ENCODE measurements around the gene TP73.
A peak's percentile ranks its signal among the peaks of the same experiment; 100 is the strongest.

The TP73 gene

GRCh38 chr1:3735027-3735681 is 82.8 kb downstream of the TP73 start:
- Mint-ChIP-seq H3K9me3 (no peaks in the 10 kb centered on the region), H3K27ac (no peak overlapping the region), H3K27me3 (ENCODE audit: low read depth) (no peaks in the 10 kb centered on the region), H3K4me3 (no peak overlapping the region), H3K4me1 (peaks cover 14% of the 10 kb centered on the region), H3K36me3 (ENCODE audit: low read depth) (peaks cover 5% of the 10 kb centered on the region)
- TF ChIP-seq CTCF (IDR thresholded peaks at IDR 0.05; ENCODE audit: unreplicated experiment in 3 of 3), result no peak

GRCh38 chr1:3735688-3736087 is 83.4 kb downstream of the TP73 start:
- Mint-ChIP-seq H3K27ac (peak overlapping the region in 1 of 3 experiments; percentile 30), H3K9me3 (no peaks in the 10 kb centered on the region), H3K27me3 (ENCODE audit: low read depth) (no peaks in the 10 kb centered on the region), H3K4me3 (no peak overlapping the region), H3K36me3 (ENCODE audit: low read depth) (peaks cover 5% of the 10 kb centered on the region), H3K4me1 (peaks cover 14% of the 10 kb centered on the region)
- no peak for TF ChIP-seq CTCF (IDR thresholded peaks at IDR 0.05; ENCODE audit: unreplicated experiment in 3 of 3)

GRCh38 chr1:3736131-3736561 is 83.8 kb downstream of the TP73 start:
- Mint-ChIP-seq H3K36me3 (ENCODE audit: low read depth) (peaks cover 5% of the 10 kb centered on the region), H3K9me3 (no peaks in the 10 kb centered on the region), H3K4me3 (no peak overlapping the region), H3K27ac (peak overlapping the region in 1 of 3 experiments; percentile 30), H3K4me1 (peaks cover 14% of the 10 kb centered on the region), H3K27me3 (ENCODE audit: low read depth) (no peaks in the 10 kb centered on the region)
- TF ChIP-seq CTCF (IDR thresholded peaks at IDR 0.05; ENCODE audit: unreplicated experiment in 3 of 3), result no peak

- H3K4me3 Mint-ChIP-seq, result no peak overlapping the region
- H3K36me3 Mint-ChIP-seq (ENCODE audit: low read depth), result peaks cover 10% of the 10 kb centered on the region
- H3K27me3 Mint-ChIP-seq (ENCODE audit: low read depth), result no peaks in the 10 kb centered on the region
- H3K4me1 Mint-ChIP-seq, result peaks cover 10% of the 10 kb centered on the region
- no peaks in the 10 kb centered on the region for H3K9me3 Mint-ChIP-seq
- no peak overlapping the region for H3K27ac Mint-ChIP-seq
- TF ChIP-seq CTCF (IDR thresholded peaks at IDR 0.05; ENCODE audit: unreplicated experiment in 3 of 3), result no peak
These were observed 84.4 kb downstream of the TP73 start for GRCh38 chr1:3736708-3737107.

- H3K27me3 Mint-ChIP-seq (ENCODE audit: low read depth), result no peaks in the 10 kb centered on the region
- H3K9me3 Mint-ChIP-seq, result no peaks in the 10 kb centered on the region
- no peak overlapping the region for H3K27ac Mint-ChIP-seq
- no peak for TF ChIP-seq CTCF (IDR thresholded peaks at IDR 0.05; ENCODE audit: unreplicated experiment in 3 of 3)
- peaks cover 15% of the 10 kb centered on the region for H3K36me3 Mint-ChIP-seq (ENCODE audit: low read depth)
- H3K4me1 Mint-ChIP-seq, result peaks cover 8% of the 10 kb centered on the region
- no peak overlapping the region for H3K4me3 Mint-ChIP-seq
These were observed 86.6 kb downstream of the TP73 start for GRCh38 chr1:3738943-3739342.

GRCh38 chr1:3740042-3740441 is 87.7 kb downstream of the TP73 start:
- Mint-ChIP-seq H3K4me3 (no peak overlapping the region), H3K27me3 (ENCODE audit: low read depth) (no peaks in the 10 kb centered on the region), H3K27ac (no peak overlapping the region), H3K9me3 (no peaks in the 10 kb centered on the region), H3K4me1 (peaks cover 14% of the 10 kb centered on the region), H3K36me3 (ENCODE audit: low read depth) (peaks cover 17% of the 10 kb centered on the region)
- TF ChIP-seq CTCF (IDR thresholded peaks at IDR 0.05; ENCODE audit: unreplicated experiment in 3 of 3), result no peak

Data from nephron (organoid).